ENCODE measurements around the gene EP400. TPM values are rescaled to one million over a fixed set of nuclear protein-coding genes. Genes with fewer than 3 reads are reported as not detected.

EP400 gene
- total and polyA plus RNA-seq, 7 donors: 8.0 to 24.5 (median 18.4) TPM

DNA sequence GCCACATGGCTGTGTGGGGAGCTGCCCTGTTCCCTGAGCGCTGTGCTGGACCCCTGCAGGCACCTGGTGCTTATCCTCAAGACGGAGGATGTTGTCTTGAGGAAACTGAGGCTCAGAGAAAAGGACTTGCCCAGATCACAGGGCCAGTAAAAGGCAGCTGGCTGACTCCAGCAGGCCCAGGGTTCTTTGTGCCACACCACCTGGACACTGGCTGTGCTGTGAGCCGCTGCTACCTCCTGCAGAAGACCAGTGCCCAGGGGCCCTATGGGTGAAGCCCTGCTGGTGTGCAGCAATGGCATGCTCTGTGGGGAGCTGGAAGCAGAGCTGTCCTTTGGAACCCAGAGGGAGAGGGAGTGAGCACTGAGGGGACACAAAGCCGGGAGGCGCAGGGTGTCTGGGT, 118.5 kb downstream of the EP400 start:
- Histone ChIP-seq H3K9me3 (no peaks in the 10 kb centered on the region), H3K36me3 (ENCODE audit: insufficient read depth in 1 of 2, low read depth in 1 of 2) (peaks cover 10 to 98% of the 10 kb centered on the region in 2 donors), H3K4me1 (no peaks in the 10 kb centered on the region), H3K4me3 (no peak overlapping the region), H3K27ac (no peak overlapping the region), H3K27me3 (ENCODE audit: insufficient read depth in 3 of 3, low read length in 2 of 3) (no peaks in the 10 kb centered on the region)
- intact Hi-C loops (cut with DNase I): no loop called here
- WGBS, 3 donors: 89 to 97% (median 95%) methylated on average over 5 of the region's 5 CpGs
- DNase-seq: no peak
- ATAC-seq: no peak
- TF ChIP-seq, protein P1, sequence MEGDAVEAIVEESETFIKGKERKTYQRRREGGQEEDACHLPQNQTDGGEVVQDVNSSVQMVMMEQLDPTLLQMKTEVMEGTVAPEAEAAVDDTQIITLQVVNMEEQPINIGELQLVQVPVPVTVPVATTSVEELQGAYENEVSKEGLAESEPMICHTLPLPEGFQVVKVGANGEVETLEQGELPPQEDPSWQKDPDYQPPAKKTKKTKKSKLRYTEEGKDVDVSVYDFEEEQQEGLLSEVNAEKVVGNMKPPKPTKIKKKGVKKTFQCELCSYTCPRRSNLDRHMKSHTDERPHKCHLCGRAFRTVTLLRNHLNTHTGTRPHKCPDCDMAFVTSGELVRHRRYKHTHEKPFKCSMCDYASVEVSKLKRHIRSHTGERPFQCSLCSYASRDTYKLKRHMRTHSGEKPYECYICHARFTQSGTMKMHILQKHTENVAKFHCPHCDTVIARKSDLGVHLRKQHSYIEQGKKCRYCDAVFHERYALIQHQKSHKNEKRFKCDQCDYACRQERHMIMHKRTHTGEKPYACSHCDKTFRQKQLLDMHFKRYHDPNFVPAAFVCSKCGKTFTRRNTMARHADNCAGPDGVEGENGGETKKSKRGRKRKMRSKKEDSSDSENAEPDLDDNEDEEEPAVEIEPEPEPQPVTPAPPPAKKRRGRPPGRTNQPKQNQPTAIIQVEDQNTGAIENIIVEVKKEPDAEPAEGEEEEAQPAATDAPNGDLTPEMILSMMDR (IDR thresholded peaks at IDR 0.05): no peak

DNA sequence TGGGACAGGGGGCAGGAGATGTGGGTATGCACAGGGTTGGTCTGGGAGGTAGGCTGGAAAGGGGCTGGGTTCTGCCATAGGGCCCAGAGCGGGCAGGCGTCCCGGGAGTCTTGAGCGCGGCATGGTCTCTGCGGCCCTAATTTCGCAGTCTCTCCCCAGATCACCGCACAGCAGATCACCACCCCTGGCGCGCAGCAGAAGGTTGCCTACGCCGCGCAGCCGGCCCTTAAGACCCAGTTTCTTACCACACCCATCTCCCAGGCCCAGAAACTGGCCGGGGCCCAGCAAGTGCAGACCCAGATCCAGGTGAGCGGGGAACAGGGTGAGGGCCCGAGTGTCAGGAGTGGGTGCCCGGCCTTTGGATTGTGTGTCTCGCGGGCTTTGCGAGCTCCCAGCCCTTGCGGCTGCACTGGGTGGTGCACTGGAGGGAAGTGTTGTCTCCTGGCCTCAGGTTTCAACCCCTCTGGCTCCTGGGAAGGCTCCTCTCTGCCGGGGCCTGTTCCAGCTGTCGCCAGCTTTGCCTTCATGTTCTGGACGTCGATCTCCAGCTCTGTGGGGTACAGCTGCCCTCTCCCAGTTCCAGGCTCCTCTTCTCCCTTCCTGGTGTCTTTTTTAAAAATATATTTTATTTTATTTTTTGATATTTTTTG, 119.7 kb downstream of the EP400 start:
- DNase-seq: no peak
- H3K4me1 ChIP-seq: no peaks in the 10 kb centered on the region
- H3K36me3 ChIP-seq (ENCODE audit: insufficient read depth in 1 of 2, low read depth in 1 of 2): peaks cover 10 to 99% of the 10 kb centered on the region in 2 donors
- peak in 3 of 4 donors; percentile 15 to 62 (median 33) for ATAC-seq
- H3K9me3 ChIP-seq: no peaks in the 10 kb centered on the region
- H3K27ac ChIP-seq: no peak overlapping the region
- TF ChIP-seq, protein P1 (IDR thresholded peaks at IDR 0.05): no peak
- intact Hi-C loops (cut with DNase I): no loop called here
- WGBS, 3 donors: 85 to 87% (median 86%) methylated on average over 25 to 26 of the region's 26 CpGs
- no peaks in the 10 kb centered on the region for H3K27me3 ChIP-seq (ENCODE audit: insufficient read depth in 3 of 3, low read length in 2 of 3)
- no peak overlapping the region for H3K4me3 ChIP-seq

DNA sequence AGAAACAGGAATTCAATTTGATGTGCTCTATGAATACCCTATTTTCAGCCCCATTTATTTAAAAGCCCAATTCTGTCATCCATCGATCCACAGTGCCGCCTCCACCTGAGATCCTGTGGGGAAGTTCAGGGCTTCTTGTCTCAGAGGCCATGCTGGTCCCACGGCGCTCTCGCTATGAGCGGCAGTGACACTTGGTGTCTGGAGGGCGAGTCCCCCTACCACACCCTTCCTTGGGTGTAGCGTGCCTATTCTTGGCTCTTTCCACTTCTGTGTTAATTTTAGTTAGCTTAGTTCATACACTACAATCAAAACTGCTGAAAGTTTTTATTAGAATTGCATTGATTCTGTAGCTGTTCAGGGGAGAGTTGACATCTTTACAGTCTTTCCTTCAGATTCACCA, 120.6 kb downstream of the EP400 start:
- DNase-seq (no peak), ATAC-seq (no peak)
- no peak overlapping the region for H3K4me3 ChIP-seq
- H3K27ac ChIP-seq: no peak overlapping the region
- intact Hi-C loops (cut with DNase I): no loop called here
- no peaks in the 10 kb centered on the region for H3K27me3 ChIP-seq (ENCODE audit: insufficient read depth in 3 of 3, low read length in 2 of 3)
- no peaks in the 10 kb centered on the region for H3K4me1 ChIP-seq
- H3K36me3 ChIP-seq (ENCODE audit: insufficient read depth in 1 of 2, low read depth in 1 of 2): peaks cover 3 to 99% of the 10 kb centered on the region in 2 donors
- no peaks in the 10 kb centered on the region for H3K9me3 ChIP-seq
- 82 to 88% (median 83%) methylated on average over 8 of the region's 8 CpGs for WGBS, 3 donors
- TF ChIP-seq, protein P1 (IDR thresholded peaks at IDR 0.05): no peak

DNA sequence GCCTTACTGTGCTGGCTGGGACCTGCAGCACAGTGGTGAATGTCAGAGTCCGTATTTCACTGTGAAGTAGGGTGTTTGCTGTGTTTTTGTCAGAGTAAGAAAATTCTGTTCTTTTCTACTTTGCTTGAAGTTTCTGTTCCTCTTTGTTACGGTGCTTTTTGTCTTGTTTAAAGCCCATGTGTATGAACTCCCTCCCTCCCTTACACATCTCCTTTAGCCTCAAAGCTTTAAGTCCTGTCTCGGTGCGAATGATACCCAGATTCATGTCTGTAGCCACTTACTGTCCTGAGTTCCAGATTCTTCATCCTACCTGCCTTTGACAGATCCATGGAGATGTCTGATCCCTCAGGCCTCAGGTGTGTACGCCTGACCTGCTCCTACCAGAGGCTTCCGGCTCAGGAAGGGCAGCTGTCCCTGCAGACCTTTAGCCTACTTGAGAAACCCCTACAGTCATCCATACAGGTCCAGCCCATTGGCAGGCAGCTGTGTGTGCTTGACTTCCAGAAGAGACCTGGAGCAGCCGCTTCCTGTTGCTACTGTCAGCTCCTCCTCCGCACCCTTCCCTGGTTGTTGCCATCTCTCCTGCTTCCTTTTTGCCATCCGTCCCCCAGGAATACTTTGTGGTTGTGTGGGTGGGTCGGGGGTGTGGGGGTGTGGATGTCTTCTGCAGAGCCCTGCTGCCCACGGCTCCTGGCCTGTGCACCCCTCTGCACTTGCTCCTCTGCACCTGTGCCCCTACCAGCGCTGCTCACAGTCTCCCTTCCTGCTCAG, 121.5 kb downstream of the EP400 start:
- no peak overlapping the region for H3K27ac ChIP-seq
- 85 to 93% (median 90%) methylated on average over 12 of the region's 12 CpGs for WGBS, 3 donors
- no peaks in the 10 kb centered on the region for H3K4me1 ChIP-seq
- H3K36me3 ChIP-seq (ENCODE audit: insufficient read depth in 1 of 2, low read depth in 1 of 2): peaks cover 0 to 99% of the 10 kb centered on the region in 2 donors
- ATAC-seq (peak in 1 of 4 donors; percentile 15), DNase-seq (no peak)
- no peak overlapping the region for H3K4me3 ChIP-seq
- no peaks in the 10 kb centered on the region for H3K9me3 ChIP-seq
- TF ChIP-seq, protein P1 (IDR thresholded peaks at IDR 0.05): no peak
- intact Hi-C loops (cut with DNase I): no loop called here
- no peaks in the 10 kb centered on the region for H3K27me3 ChIP-seq (ENCODE audit: insufficient read depth in 3 of 3, low read length in 2 of 3)
